HG03135 (cell line): ENCODE results near the gene SETDB2.

Source experiments
- ATAC-seq: cut with Tn5 transposase; IDR thresholded peaks from one replicate; pipeline ENCODE4 v1.9.1; 2021; ENCODE audit warnings: mild to moderate bottlenecking, moderate library complexity; ENCODE audit not compliant: unreplicated experiment

SETDB2 gene

DNA sequence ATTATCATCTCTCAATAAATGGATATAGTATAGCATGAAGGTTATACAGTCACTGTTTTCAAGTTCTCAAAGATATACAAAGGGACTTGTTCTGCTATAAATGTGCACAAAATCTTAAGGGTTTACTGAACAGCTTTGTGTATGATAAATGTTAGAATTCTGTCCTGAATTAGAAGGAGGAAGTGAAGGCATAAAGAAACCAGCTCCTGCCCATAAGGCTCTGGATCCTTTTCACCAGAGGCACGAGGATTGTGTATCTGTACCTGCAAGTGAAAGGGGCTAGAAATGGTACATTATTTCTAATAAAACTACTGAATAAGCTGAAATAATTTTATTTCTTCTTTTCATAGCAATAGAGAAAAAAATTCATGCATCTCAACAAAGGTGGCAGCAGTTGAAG is 84.1 kb downstream of the SETDB2 start:
- ATAC-seq = no peak

- peak; percentile 51 for ATAC-seq
Measured at GRCh38 chr13:49530457-49530856, 86.4 kb downstream of the SETDB2 start.

- no peak for ATAC-seq
Measured at GRCh38 chr13:49532593-49532992, 88.5 kb downstream of the SETDB2 start.

DNA sequence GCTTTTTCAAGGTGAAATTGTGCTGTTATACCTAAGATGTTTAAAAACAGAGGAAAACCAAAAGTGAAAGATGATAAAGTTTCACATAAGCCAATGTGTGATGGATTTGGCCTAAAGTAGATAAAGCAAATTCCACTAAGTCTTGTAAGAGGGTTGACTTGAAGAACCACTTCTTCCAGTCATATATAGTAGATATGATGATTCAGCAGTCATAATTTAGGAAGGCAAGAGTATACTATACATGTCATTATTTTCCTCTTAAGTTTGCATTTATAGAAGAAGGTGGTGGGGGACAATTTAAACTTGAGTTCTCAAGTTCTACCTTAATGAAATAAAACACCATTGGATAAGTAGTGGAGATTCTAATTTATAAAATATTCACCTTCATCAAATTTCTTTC is 88.9 kb downstream of the SETDB2 start:
- no peak for ATAC-seq

DNA sequence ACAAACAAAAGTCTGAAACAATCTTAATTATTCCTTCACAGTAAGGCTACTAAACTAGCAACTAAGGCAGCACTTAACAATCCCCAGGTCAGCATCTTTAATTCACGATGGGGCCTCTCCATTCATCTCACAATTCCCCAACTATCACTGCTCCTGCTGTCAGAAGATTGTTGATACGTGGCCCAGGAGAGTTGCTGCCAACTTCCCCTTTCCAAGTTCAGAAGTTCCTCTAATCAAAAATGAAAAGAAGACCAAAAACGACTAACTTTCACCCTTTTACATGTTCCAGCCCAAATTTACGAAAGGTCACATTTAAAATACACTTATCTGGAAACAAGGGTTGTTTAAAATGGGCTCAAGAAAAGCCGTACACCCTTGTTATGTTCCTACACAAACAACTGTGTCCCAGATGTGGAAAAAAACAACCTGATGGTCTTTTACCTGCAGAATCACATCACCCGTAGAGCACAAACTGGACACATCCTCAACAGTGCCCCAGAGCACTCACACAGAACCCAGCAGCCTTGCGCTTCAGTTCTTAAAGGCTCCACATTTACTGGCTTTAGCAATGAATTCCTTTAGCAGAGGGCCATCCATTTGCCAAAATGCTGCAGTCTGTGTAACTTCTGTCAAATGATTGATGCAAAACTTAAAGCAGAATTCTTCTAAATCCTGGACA is 89.7 kb downstream of the SETDB2 start:
- ATAC-seq = no peak

DNA sequence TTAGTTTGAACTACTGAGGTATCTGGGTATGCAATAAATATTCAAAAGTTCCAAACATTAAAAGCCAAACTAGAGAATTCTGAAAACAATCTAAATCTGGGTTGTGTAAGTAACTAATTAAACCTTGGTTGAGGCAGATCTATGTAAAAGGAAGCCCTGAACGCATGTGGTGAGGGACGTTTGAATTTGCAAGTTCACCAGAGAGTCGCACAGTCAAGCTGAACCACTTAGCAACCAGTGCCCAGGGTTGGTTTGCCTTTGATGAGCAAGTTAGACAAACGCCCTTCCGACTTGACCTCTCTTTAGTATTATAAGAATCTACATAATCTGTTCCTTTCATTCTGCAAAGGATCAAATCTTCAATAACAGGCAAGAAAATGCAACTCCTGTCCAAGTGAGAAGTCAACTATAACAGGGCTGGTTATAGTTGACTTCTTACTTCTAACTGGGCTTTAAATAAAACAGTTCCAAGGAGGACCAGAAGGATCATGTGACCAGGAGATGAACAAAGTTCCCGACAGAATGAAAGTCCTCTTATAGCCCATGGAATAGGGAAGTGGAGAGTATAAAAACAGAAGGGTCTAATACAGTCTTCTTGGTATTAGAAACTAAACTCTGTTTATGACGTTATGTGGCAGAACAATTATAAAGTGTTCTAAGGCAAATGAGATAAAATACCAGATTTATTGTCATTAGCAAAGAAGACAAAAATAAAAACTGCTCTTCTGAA is 92.2 kb downstream of the SETDB2 start:
- no peak for ATAC-seq

DNA sequence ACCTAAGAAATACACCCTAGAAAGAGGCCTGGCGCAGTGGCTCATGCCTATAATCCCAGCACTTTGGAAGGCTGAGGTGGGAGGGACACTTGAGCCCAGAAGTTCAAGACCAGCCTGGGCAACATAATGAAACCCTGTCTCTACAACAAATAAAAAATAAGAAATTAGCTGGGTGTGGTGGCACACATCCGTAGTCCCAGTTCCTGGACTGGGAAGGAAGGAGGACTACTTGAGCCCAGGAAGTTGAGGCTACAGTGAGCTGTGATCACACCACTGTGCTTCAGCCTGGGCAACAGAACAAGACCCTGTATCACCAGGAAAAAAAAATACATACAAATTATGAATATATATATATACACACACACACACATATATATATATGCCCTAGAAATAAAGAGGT is 94.3 kb downstream of the SETDB2 start:
- ATAC-seq = no peak

- ATAC-seq = no peak
Measured at GRCh38 chr13:49539313-49539712, 95.2 kb downstream of the SETDB2 start.

- no peak for ATAC-seq
Measured at GRCh38 chr13:49539746-49540145, 95.7 kb downstream of the SETDB2 start.

- ATAC-seq = no peak
Measured at GRCh38 chr13:49540552-49540951, 96.5 kb downstream of the SETDB2 start.

GRCh38 chr13:49543656-49544055 is 99.6 kb downstream of the SETDB2 start:
- ATAC-seq = no peak
